GM21381 (cell line): ENCODE data around the gene ZBTB34.
A peak's percentile ranks its signal among the peaks of the same experiment; 100 is the strongest.
"Not testable (repeated sequence)": the region's sequence is repeated elsewhere in the genome, so short reads cannot be mapped to it uniquely, and the experiment has no call there.

ENCODE experiments used
- ATAC-seq: cut with Tn5 transposase; IDR thresholded peaks from one replicate; pipeline ENCODE4 v1.9.1; 2021; ENCODE audit warnings: mild to moderate bottlenecking, moderate library complexity; ENCODE audit not compliant: unreplicated experiment

The ZBTB34 gene

GRCh38 chr9:126860077-126860756 is at the start of gene ZBTB34:
Gene ZBTB34 (plus strand): TSS chr9:126860639. CDS start chr9:126879400, 18,761 bp downstream.
- ATAC-seq, result peak; percentile 67

GRCh38 chr9:126813072-126813471 is 47.4 kb upstream of the ZBTB34 start:
- ATAC-seq, result no peak

- no peak for ATAC-seq
Observed at GRCh38 chr9:126814091-126814490, 46.3 kb upstream of the ZBTB34 start.

- not testable (repeated sequence) for ATAC-seq
Observed at GRCh38 chr9:126817615-126818014, 42.8 kb upstream of the ZBTB34 start.

GRCh38 chr9:126818482-126818881 is 42.0 kb upstream of the ZBTB34 start:
- ATAC-seq, result no peak

- no peak for ATAC-seq
Observed at GRCh38 chr9:126819482-126819881, 41.0 kb upstream of the ZBTB34 start.

GRCh38 chr9:126822278-126822677 is 38.2 kb upstream of the ZBTB34 start:
- no peak for ATAC-seq

GRCh38 chr9:126822873-126823272 is 37.6 kb upstream of the ZBTB34 start:
- no peak for ATAC-seq

- ATAC-seq, result not testable (repeated sequence)
Observed at GRCh38 chr9:126824052-126824451, 36.4 kb upstream of the ZBTB34 start.

- ATAC-seq, result no peak
Observed at GRCh38 chr9:126827227-126827626, 33.2 kb upstream of the ZBTB34 start.

- ATAC-seq, result no peak
Observed at GRCh38 chr9:126829035-126829434, 31.4 kb upstream of the ZBTB34 start.

- no peak for ATAC-seq
Observed at GRCh38 chr9:126830827-126831226, 29.6 kb upstream of the ZBTB34 start.

- no peak for ATAC-seq
Observed at GRCh38 chr9:126832440-126832839, 28.0 kb upstream of the ZBTB34 start.

- no peak for ATAC-seq
Observed at GRCh38 chr9:126833020-126833419, 27.4 kb upstream of the ZBTB34 start.

GRCh38 chr9:126833710-126834345 is 26.6 kb upstream of the ZBTB34 start:
- no peak for ATAC-seq

- no peak for ATAC-seq
Observed at GRCh38 chr9:126834672-126835071, 25.8 kb upstream of the ZBTB34 start.

- no peak for ATAC-seq
Observed at GRCh38 chr9:126836216-126836615, 24.2 kb upstream of the ZBTB34 start.

GRCh38 chr9:126838055-126838811 is 22.2 kb upstream of the ZBTB34 start:
- no peak for ATAC-seq

- no peak for ATAC-seq
Observed at GRCh38 chr9:126838895-126839294, 21.5 kb upstream of the ZBTB34 start.

GRCh38 chr9:126839301-126839700 is 21.1 kb upstream of the ZBTB34 start:
- ATAC-seq, result no peak

GRCh38 chr9:126842220-126842842 is 18.1 kb upstream of the ZBTB34 start:
- ATAC-seq, result no peak
